Ecto neural progenitor cell (in vitro differentiated cells): Measurements from ENCODE around the gene LRRC10.
"Not testable (repeated sequence)": the region's sequence is repeated elsewhere in the genome, so short reads cannot be mapped to it uniquely, and the experiment has no call there.

ENCODE experiments used
- DNase-seq: peaks from one replicate; pipeline ENCODE4 v3.0.0-alpha.2; 2018; ENCODE audit warnings: low spot score

LRRC10 gene

GRCh38 chr12:69619050-69619449 is 8.3 kb upstream of the LRRC10 start:
- DNase-seq = no peak

DNA sequence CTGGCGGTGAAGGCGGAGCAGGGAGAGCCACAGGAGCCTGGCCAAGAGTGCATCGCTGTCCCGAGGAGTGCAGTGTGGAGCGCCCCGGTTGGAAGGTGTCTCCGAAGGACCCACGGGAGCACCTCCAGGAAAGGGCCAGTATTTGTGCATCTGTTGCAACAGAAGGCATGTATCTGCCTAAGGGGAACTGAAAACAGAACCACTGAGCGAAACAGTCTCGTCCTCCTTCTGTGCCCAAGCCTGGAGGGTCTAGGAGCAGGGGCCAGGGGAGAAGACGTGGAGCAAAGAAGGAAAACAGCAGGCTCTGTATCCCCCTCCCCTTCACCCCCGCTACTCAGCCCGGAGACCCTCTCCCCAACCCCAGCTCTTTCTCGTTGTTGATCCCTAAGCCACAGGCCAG is 5.3 kb upstream of the LRRC10 start:
- DNase-seq = no peak

DNA sequence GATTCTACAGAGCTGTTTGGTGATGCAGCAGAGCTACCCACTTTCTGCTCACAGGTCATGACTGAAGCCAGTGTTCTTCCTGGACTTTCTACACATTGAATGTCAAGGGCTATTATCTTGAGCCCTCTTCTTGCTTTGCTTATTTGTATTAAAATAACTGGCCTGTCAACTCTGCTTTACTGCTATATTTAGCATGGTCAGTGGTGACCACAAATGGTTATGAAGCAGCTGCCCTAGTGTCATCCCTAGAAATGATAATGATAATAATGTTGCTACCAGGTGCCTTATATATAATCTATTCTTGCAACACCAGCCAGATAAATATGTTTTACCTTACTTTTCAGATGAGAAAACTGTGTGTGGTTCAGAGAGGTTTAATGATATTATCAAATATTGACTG is 2.6 kb upstream of the LRRC10 start:
- no peak for DNase-seq

- DNase-seq = no peak
These were observed 581 bp downstream of the LRRC10 start for GRCh38 chr12:69610126-69610525.

GRCh38 chr12:69608114-69608513 is 2.6 kb downstream of the LRRC10 start:
- DNase-seq = no peak

DNA sequence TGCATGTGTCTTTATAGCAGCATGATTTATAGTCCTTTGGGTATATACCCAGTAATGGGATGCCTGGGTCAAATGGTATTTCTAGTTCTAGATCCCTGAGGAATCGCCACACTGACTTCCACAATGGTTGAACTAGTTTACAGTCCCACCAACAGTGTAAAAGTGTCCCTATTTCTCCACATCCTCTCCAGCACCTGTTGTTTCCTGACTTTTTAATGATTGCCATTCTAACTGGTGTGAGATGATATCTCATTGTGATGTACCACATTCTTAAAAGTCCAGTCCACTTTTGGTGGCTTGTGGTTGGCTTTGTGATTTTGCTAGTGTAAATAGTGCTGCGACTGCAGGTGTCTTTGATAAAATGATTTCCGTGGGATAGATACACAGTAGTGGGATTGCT is 6.4 kb downstream of the LRRC10 start:
- DNase-seq = not testable (repeated sequence)

- not testable (repeated sequence) for DNase-seq
These were observed 7.2 kb downstream of the LRRC10 start for GRCh38 chr12:69603556-69603955.

GRCh38 chr12:69602954-69603353 is 7.8 kb downstream of the LRRC10 start:
- no peak for DNase-seq

DNA sequence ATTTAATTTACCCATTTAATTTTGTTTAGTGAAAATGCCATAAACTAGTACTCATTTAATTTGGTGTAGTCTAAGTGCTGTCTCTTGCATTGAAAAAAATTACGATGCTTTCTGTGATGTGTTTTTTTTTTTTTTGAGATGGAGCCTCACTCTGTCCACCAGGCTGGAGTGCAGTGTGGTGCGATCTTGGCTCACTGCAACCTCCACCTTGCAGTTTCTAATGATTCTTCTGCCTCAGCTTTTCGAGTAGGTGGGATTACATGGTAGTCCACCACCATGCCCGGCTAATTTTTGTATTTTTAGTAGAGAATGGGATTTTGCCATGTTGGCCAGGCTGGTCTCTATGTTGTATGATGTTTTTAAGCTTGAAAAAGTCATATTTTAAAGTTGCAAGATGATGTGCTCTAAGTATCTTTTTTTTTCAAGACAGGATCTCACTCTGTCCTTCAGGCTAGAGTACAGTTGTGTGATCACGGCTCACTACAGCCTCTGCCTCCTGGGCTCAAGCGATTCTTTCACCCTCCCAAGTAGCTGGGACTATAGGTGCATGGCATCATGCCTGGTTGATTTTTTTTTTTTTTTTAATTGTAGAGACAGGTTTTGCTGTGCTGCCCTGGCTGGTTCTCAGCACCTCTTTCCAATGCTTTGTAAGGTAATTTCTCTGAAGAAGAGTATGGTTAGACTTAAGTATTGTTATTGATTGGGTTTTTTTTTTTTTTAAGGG is 8.6 kb downstream of the LRRC10 start:
- no peak for DNase-seq

- no peak for DNase-seq
These were observed 9.9 kb downstream of the LRRC10 start for GRCh38 chr12:69600804-69601203.

GRCh38 chr12:69598174-69598753 is 12.4 kb downstream of the LRRC10 start:
- no peak for DNase-seq

DNA sequence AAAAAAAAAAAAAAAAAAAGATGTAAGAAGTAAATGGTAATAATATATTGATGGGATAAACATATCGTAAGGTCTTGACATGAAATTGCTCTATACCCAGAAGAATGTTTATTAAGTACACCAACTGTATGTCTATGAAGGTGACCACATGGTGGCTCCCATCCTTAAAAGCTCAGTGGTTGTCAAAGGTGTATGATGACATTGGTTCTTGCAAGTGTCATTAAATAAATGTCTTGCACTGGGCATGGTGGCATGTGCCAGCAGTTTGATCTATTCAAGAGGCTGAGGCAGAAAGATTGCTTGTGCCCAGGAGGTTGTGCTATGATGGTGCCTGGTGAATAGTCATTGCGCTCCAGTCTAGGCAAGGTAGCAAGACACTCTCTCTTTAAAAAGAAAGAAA is 15.0 kb downstream of the LRRC10 start:
- DNase-seq = no peak

DNA sequence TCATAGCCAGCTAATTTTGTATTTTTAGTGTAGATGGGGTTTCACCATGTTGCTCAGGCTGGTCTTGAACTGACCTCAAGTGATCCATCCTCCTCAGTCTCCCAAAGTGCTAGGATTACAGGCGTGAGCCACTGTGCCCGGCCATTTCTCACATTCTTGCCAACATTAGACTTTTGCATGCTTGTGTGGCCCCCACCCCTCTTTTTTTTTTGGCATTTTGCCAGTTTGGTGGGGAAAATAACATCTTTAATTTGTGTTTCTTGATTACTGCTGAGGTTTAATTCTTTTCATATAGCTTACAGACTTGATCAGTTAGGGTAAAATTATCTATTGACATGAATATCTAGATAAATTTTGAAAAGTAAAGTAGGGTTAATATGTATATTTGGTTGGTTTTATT is 21.6 kb downstream of the LRRC10 start:
- no peak for DNase-seq

DNA sequence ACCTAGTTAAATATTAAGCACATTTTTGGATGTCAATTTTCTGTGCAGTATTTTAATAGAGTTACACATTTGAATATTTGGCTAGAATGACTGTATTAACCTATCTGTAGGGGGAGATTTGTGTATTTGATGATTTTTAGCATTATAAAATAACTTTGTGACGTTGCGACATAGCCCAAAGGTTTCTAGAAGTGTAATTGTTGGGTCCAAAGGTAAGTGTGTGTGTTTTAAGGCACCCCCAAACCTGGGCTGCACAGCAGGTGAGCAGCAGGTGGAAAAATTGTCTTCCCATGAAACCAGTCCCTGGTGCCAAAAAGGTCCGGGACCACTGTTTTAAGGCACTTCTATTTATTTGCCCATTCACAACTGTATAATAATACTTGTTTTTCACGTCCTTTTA is 22.2 kb downstream of the LRRC10 start:
- no peak for DNase-seq

DNA sequence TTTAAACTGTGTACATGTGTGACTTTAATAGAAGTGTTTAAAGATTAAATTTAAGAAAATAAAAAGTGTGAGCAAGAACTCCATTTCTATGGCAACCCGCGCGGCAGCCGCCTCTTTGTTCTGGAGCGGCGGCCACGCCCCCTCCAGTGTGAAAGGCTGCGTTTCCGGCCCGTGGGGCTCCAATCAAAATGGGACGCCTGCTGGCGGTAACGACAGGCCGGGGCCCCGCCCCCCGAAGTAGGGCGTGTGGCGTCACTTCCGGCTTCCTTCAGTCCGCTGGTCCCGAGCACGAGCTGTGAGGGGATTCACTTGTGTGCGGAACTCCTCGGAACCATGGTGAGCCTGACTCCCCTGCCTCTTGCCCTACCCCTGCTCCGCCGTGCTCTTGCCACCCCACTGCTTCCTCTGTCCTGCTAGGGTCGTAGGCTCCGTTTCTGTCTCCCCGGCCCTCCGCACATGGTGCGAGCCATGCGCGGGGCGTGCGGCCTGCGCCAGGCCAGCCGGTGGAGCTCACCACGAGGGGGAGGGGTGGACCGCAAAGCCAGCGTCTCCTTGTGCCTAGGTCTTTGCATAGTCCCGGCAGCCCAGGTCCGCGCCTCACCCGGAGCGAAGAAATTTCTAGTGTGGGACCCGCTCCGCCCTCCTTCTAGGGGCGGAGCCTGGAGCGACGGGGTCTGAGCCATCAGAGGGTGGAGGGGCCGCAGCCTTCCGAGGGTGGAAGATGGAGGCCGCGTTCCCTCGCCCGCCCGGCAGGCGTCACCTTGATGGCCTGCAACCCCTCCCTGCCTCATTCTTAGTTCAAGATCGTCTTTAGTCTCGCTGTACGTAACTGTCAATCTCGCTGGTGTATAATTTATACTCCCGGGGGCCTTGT is 25.3 kb downstream of the LRRC10 start, which contains the start of gene CCT2:
TSS of gene CCT2 (plus strand) at position 271 of the 874 bp plus-strand sequence. CDS start at position 334, 63 bp downstream.
- peak; percentile 98 for DNase-seq

GRCh38 chr12:69583203-69583602 is 27.5 kb downstream of the LRRC10 start:
- no peak for DNase-seq

- DNase-seq = no peak
These were observed 30.6 kb downstream of the LRRC10 start for GRCh38 chr12:69580074-69580473.

GRCh38 chr12:69579029-69579428 is 31.7 kb downstream of the LRRC10 start:
- DNase-seq = no peak

- DNase-seq = no peak
These were observed 32.4 kb downstream of the LRRC10 start for GRCh38 chr12:69578283-69578682.

GRCh38 chr12:69575346-69575745 is 35.4 kb downstream of the LRRC10 start:
- DNase-seq = no peak

GRCh38 chr12:69570545-69571399 is 39.9 kb downstream of the LRRC10 start:
- DNase-seq = no peak

GRCh38 chr12:69570000-69570516 is 40.6 kb downstream of the LRRC10 start:
- DNase-seq = no peak
